Testis (tissue), 3 donors: ENCODE measurements around the gene OLFML2B. TPM values are rescaled to one million over a fixed set of nuclear protein-coding genes. Genes with fewer than 3 reads are reported as not detected.

Experiments
- DNase-seq: peaks from one replicate; pipeline ENCODE4 v3.0.0-alpha.2; 2019
- H3K27ac ChIP-seq, 2 donors: fragments of 200-600 bp; sonication (generic); one replicate each; pipeline ENCODE4 v1.5.1; 2019
- H3K27me3 ChIP-seq: fragments of 200-600 bp; sonication (generic); one replicate; pipeline ENCODE4 v1.5.1; 2019
- H3K36me3 ChIP-seq: fragments of 200-600 bp; sonication (generic); one replicate; pipeline ENCODE4 v1.5.1; 2017; ENCODE audit warnings: low read depth; ENCODE audit errors: missing control alignments
- H3K4me1 ChIP-seq: fragments of 200-600 bp; sonication (generic); one replicate; pipeline ENCODE4 v1.5.1; 2019
- H3K4me3 ChIP-seq, 2 donors: fragments of 200-600 bp; sonication (generic); one replicate each; pipeline ENCODE4 v1.5.1; 2017 to 2019
- H3K9me3 ChIP-seq: fragments of 200-600 bp; sonication (generic); one replicate; pipeline ENCODE4 v1.5.1; 2017
- POLR2A ChIP-seq: fragments of 450-650 bp; IDR thresholded peaks from one replicate; pipeline ENCODE4 v1.6.1; 2017; ENCODE audit warnings: antibody characterized with exemption, mild to moderate bottlenecking, moderate library complexity
- WGBS, 2 donors: methylation state at CpG; one replicate each; pipeline ENCODE4 v1.1.5; 2018; 5-methylcytosine and 5-hydroxymethylcytosine counted together
- intact Hi-C: fragments of 100-400 bp; cut with DNase I; formaldehyde crosslinking; loops from one replicate; pipeline ENCODE4 v1.15.1; 2023; ENCODE audit warnings: low total_unique reads
- polyA plus RNA-seq: library from polyadenylated mRNA; stranded (reverse); fragments of 350-450 nt; fragmentation: Illumina TruSeq; extraction: RNeasy Lipid Tissue Mini Kit (QIAGEN cat#74804); gene quantifications from one replicate; pipeline ENCODE4 v1.2.3, GENCODE V29; 2014; ENCODE audit warnings: low read depth, low replicate concordance; ENCODE audit not compliant: insufficient read depth
- total RNA-seq, 2 donors: library from RNA; depleted of rRNA; stranded (reverse); fragments of >200 nt; gene quantifications; one replicate each; pipeline ENCODE4 v1.2.3, GENCODE V29; 2016
- TF ChIP-seq, protein P1 (sequence below), 3 experiments: fragments of 450-650 bp in 2 of 3; fragments of 200-600 bp in 1 of 3; sonication (generic) in 1 of 3; IDR thresholded peaks; one replicate each; pipeline ENCODE4 v1.5.1; 2016 to 2019; ENCODE audit warnings: antibody characterized with exemption in 3 of 3, mild to moderate bottlenecking in 2 of 3, moderate library complexity in 1 of 3

Gene OLFML2B
- total and polyA plus RNA-seq, 3 donors from 2014 or later: 31.3 to 57.9 (median 40.4) TPM

DNA sequence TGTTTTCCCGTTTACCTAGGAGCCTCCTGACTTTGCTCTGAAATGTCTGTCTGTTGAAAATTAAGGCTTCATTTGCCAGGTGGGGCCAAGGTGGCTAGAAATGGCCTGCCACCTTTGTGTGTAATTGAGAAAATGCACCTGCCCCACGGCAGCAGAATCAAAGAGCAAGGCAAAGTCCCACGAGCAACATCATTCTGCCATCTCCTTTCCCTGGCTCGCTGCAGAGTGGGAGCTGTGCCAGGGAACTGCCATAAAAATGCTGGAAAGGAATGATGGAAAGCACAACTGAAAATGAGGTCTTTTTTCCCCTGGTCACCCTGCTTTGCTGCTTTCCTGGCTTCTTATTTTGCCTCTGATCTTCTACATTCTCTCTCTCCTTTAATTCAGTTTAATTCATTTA lies 5.5 kb upstream of the OLFML2B start:
- Histone ChIP-seq H3K4me3 (no peak overlapping the region), H3K4me1 (no peaks in the 10 kb centered on the region), H3K27me3 (no peaks in the 10 kb centered on the region), H3K36me3 (no peaks in the 10 kb centered on the region), H3K27ac (no peak overlapping the region), H3K9me3 (no peaks in the 10 kb centered on the region)
- no peak for DNase-seq
- intact Hi-C loops: loop anchor here (10.0 kb wide), 1 partner anchor 164 kb away; no protein-coding TSS in a partner anchor
- WGBS, 2 donors: 53 to 54% methylated on average over 4 of the region's 4 CpGs
- TF ChIP-seq, protein P1, sequence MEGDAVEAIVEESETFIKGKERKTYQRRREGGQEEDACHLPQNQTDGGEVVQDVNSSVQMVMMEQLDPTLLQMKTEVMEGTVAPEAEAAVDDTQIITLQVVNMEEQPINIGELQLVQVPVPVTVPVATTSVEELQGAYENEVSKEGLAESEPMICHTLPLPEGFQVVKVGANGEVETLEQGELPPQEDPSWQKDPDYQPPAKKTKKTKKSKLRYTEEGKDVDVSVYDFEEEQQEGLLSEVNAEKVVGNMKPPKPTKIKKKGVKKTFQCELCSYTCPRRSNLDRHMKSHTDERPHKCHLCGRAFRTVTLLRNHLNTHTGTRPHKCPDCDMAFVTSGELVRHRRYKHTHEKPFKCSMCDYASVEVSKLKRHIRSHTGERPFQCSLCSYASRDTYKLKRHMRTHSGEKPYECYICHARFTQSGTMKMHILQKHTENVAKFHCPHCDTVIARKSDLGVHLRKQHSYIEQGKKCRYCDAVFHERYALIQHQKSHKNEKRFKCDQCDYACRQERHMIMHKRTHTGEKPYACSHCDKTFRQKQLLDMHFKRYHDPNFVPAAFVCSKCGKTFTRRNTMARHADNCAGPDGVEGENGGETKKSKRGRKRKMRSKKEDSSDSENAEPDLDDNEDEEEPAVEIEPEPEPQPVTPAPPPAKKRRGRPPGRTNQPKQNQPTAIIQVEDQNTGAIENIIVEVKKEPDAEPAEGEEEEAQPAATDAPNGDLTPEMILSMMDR (IDR thresholded peaks at IDR 0.05): no peak
- no peak for TF ChIP-seq POLR2A

DNA sequence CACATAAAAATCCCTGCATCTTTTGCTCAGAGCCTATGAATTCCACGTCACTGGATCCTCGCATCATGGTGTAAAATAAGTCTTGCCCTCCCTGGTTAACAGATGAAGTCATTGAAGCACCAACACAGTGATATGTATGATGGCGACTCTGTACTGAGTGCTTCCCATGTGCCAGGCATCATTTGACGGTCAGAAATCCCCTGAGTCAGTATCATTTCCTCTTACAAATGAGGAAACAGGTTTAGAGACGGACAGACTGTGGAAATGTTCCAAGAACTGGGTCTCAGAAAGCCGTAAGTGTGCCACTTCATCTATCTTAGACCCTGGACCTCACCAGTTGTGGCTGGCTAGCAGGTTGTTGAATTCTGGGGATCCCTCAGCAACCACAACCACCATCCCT lies 5.1 kb upstream of the OLFML2B start:
- no peaks in the 10 kb centered on the region for H3K27me3 ChIP-seq
- no peak for DNase-seq
- H3K36me3 ChIP-seq: no peaks in the 10 kb centered on the region
- H3K4me1 ChIP-seq: no peaks in the 10 kb centered on the region
- intact Hi-C loops: loop anchor here (10.0 kb wide), 1 partner anchor 164 kb away; no protein-coding TSS in a partner anchor
- H3K9me3 ChIP-seq: no peaks in the 10 kb centered on the region
- no peak overlapping the region for H3K4me3 ChIP-seq
- TF ChIP-seq POLR2A: no peak
- TF ChIP-seq, protein P1 (IDR thresholded peaks at IDR 0.05): no peak
- no peak overlapping the region for H3K27ac ChIP-seq
- 80 to 82% methylated on average over 6 of the region's 6 CpGs for WGBS, 2 donors

- DNase-seq: no peak
- 89% methylated on average over 2 of the region's 2 CpGs for WGBS, 2 donors
- intact Hi-C loops: loop anchor here (10.0 kb wide), 1 partner anchor 162 kb away; no protein-coding TSS in a partner anchor
Observed at GRCh38 chr1:162026881-162027280, 3.2 kb upstream of the OLFML2B start.

DNA sequence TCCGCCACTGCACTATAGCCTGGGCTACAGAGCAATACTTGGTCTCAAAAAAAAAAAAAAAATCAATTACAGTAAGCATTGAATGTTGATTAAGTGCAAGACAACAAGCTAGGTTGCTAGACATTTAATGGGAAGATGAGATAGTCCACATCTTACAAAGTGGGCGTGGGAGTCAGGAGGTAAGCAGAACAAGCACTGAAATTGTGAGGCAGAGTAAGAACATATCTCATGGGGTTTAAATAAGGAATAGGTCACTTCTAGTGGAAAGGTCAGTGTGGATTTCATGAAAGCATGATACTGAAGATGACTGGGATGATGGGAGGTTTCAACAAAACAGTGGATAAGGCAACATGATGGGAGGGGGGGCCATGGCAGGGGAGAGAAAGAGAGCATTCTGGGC lies 1.9 kb upstream of the OLFML2B start:
- H3K27me3 ChIP-seq: no peaks in the 10 kb centered on the region
- no peak for DNase-seq
- no peaks in the 10 kb centered on the region for H3K9me3 ChIP-seq
- peaks cover 22% of the 10 kb centered on the region for H3K4me1 ChIP-seq
- intact Hi-C loops: loop anchor here (10.0 kb wide), 1 partner anchor 161 kb away; no protein-coding TSS in a partner anchor
- no peak overlapping the region for H3K4me3 ChIP-seq
- no peaks in the 10 kb centered on the region for H3K36me3 ChIP-seq
- TF ChIP-seq POLR2A: no peak
- TF ChIP-seq, protein P1 (IDR thresholded peaks at IDR 0.05): no peak
- H3K27ac ChIP-seq: no peak overlapping the region
- WGBS, 2 donors: 79 to 81% methylated on average over 2 of the region's 2 CpGs

More at GRCh38 chr1:162026881-162027280, 3.2 kb upstream of the OLFML2B start:
- Histone ChIP-seq H3K27me3 (no peaks in the 10 kb centered on the region), H3K4me1 (peaks cover 11% of the 10 kb centered on the region), H3K27ac (no peak overlapping the region), H3K36me3 (no peaks in the 10 kb centered on the region), H3K9me3 (no peaks in the 10 kb centered on the region), H3K4me3 (no peak overlapping the region)
- no peak for TF ChIP-seq POLR2A
- TF ChIP-seq, protein P1 (IDR thresholded peaks at IDR 0.05): no peak

GRCh38 chr1:162023181-162023546 lies 505 bp downstream of the OLFML2B start:
- peak; percentile 37 for DNase-seq
- Histone ChIP-seq H3K4me1 (peaks cover 42% of the 10 kb centered on the region), H3K4me3 (peak overlapping the region; percentile 57 to 65), H3K36me3 (no peaks in the 10 kb centered on the region), H3K27me3 (no peaks in the 10 kb centered on the region), H3K9me3 (no peaks in the 10 kb centered on the region), H3K27ac (peak overlapping the region; percentile 55 to 57)
- intact Hi-C loops: loop anchor here (10.0 kb wide), 1 partner anchor 158 kb away; no protein-coding TSS in a partner anchor
- TF ChIP-seq, protein P1 (IDR thresholded peaks at IDR 0.05): no peak
- no peak for TF ChIP-seq POLR2A
- 16 to 53% methylated on average over 7 to 20 of the region's 20 CpGs for WGBS, 2 donors
